HEK293T (cell line): Measurements from ENCODE around the gene SESTD1.

Source experiments
- CTCF ChIA-PET: fragments of 350-600 bp; formaldehyde crosslinking; extraction: SDS; loops from one replicate; lab custom pipeline; 2021; ENCODE audit warnings: antibody characterized with exemption, inconsistent platforms; lab: Yijun Ruan, JAX
- POLR2A ChIA-PET: fragments of 350-600 bp; formaldehyde crosslinking; extraction: SDS; loops from one replicate; lab custom pipeline; 2020; ENCODE audit warnings: antibody characterized with exemption, inconsistent platforms; lab: Yijun Ruan, JAX
- DNase-seq: peaks from one replicate; pipeline ENCODE4 v3.0.0; 2012; ENCODE audit warnings: mixed read lengths; ENCODE audit errors: extremely low spot score
- ARNT ChIP-seq: fragments of 450-650 bp; IDR thresholded peaks from 2 replicates; pipeline ENCODE4 v1.6.1; 2017; ENCODE audit warnings: mild to moderate bottlenecking
- BHLHE40 ChIP-seq: fragments of 450-650 bp; IDR thresholded peaks from 2 replicates; pipeline ENCODE4 v1.6.1; 2016; ENCODE audit warnings: mild to moderate bottlenecking, moderate library complexity, borderline replicate concordance
- CTBP1 ChIP-seq: fragments of 450-650 bp; IDR thresholded peaks from 2 replicates; pipeline ENCODE4 v1.6.1; 2016; ENCODE audit warnings: borderline replicate concordance
- ELF4 ChIP-seq: fragments of 450-650 bp; IDR thresholded peaks from 2 replicates; pipeline ENCODE4 v1.6.1; 2017; ENCODE audit warnings: antibody characterized with exemption
- FOXA1 ChIP-seq: fragments of 450-650 bp; IDR thresholded peaks from 2 replicates; pipeline ENCODE4 v1.6.1; 2016; ENCODE audit warnings: mild to moderate bottlenecking
- FOXK2 ChIP-seq: fragments of 450-650 bp; IDR thresholded peaks from 2 replicates; pipeline ENCODE4 v1.6.1; 2016; ENCODE audit warnings: mild to moderate bottlenecking
- FOXM1 ChIP-seq: fragments of 450-650 bp; IDR thresholded peaks from 2 replicates; pipeline ENCODE4 v1.6.1; 2017; ENCODE audit warnings: mild to moderate bottlenecking, borderline replicate concordance
- HDGF ChIP-seq: fragments of 450-650 bp; IDR thresholded peaks from 2 replicates; pipeline ENCODE4 v1.6.1; 2017; ENCODE audit warnings: antibody characterized with exemption, borderline replicate concordance
- L3MBTL2 ChIP-seq: fragments of 450-650 bp; conservative IDR thresholded peaks from 2 replicates; pipeline ENCODE4 v1.6.1; 2016; ENCODE audit warnings: mild to moderate bottlenecking
- LEF1 ChIP-seq: fragments of 450-650 bp; IDR thresholded peaks from 2 replicates; pipeline ENCODE4 v1.6.1; 2017; ENCODE audit warnings: mild to moderate bottlenecking, borderline replicate concordance
- NFRKB ChIP-seq: fragments of 450-650 bp; IDR thresholded peaks from 2 replicates; pipeline ENCODE4 v1.6.1; 2016; ENCODE audit warnings: mild to moderate bottlenecking, moderate library complexity
- SP1 ChIP-seq: fragments of 450-650 bp; IDR thresholded peaks from 2 replicates; pipeline ENCODE4 v1.6.1; 2017
- SUZ12 ChIP-seq: fragments of 450-650 bp; IDR thresholded peaks from 2 replicates; pipeline ENCODE4 v1.6.1; 2016; ENCODE audit warnings: mild to moderate bottlenecking
- TARDBP ChIP-seq: fragments of 450-650 bp; IDR thresholded peaks from 2 replicates; pipeline ENCODE4 v1.6.1; 2016
- ZNF384 ChIP-seq: fragments of 450-650 bp; IDR thresholded peaks from 2 replicates; pipeline ENCODE4 v1.6.1; 2016
- TF ChIP-seq, protein P1 (sequence below): fragments of 450-650 bp; IDR thresholded peaks from 2 replicates; pipeline ENCODE4 v1.6.1; 2016

Gene SESTD1

DNA sequence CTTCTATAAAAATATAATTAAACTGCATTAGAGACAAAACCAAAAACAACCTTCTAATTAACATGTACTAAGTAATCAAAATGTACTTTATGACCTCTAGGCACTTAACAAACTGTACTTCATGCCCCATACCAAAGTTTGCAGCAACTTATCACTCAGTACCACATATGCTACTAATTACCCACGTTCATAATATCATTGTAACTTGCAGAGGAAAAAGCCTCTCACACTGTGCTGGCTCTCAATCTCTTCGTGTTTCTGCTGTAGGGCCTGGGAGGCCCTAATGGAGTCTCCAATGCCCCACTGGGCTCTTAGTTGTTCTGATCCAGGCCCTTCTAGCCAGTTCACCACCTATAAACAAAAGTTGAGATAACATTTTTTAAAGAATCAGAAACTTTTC lies 132.6 kb downstream of the SESTD1 start:
- no peak for TF ChIP-seq NFRKB
- no peak for TF ChIP-seq ARNT
- no peak for TF ChIP-seq SUZ12
- TF ChIP-seq ZNF384, result no peak
- no peak for TF ChIP-seq SP1
- TF ChIP-seq HDGF, result no peak
- no peak for TF ChIP-seq CTBP1
- no peak for TF ChIP-seq ELF4
- TF ChIP-seq L3MBTL2, result no peak
- no peak for TF ChIP-seq FOXA1
- no peak for TF ChIP-seq BHLHE40
- TF ChIP-seq FOXK2, result no peak
- TF ChIP-seq FOXM1, result no peak
- no peak for TF ChIP-seq LEF1
- TF ChIP-seq TARDBP, result no peak
- TF ChIP-seq, protein P1, sequence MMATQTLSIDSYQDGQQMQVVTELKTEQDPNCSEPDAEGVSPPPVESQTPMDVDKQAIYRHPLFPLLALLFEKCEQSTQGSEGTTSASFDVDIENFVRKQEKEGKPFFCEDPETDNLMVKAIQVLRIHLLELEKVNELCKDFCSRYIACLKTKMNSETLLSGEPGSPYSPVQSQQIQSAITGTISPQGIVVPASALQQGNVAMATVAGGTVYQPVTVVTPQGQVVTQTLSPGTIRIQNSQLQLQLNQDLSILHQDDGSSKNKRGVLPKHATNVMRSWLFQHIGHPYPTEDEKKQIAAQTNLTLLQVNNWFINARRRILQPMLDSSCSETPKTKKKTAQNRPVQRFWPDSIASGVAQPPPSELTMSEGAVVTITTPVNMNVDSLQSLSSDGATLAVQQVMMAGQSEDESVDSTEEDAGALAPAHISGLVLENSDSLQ, result no peak
- POLR2A ChIA-PET, result no interaction called here
- CTCF ChIA-PET, result no interaction called here
- no peak for DNase-seq

DNA sequence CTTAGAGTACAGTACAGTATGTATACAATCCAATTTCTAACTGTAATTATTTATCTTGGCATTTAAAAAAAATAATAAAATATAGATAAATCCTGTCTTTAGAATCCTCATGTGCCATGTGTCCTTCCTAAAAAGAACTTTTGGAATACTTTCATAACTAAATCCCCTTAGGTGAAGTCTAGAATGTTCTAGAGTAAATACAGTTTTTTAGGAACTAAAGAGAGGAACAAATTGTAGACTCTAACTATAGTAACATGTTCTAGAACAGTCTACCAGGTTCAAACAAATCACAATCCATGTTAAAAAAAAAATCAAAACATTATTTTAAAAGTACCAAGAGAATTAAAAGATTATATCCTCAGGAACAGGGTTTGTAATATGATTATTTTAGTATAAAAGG lies 134.1 kb downstream of the SESTD1 start:
- POLR2A ChIA-PET, result no interaction called here
- CTCF ChIA-PET, result interaction anchor here (1.0 to 1.1 kb wide), 2 partner anchors 240 to 369 kb away, joined by 3 to 4 read pairs; no protein-coding TSS in a partner anchor
- no peak for DNase-seq
- TF ChIP-seq BHLHE40 (no peak), TARDBP (no peak), NFRKB (no peak), ARNT (no peak), SP1 (no peak), LEF1 (no peak), ELF4 (no peak), FOXK2 (no peak), L3MBTL2 (no peak), FOXA1 (no peak), FOXM1 (no peak), ZNF384 (no peak)

DNA sequence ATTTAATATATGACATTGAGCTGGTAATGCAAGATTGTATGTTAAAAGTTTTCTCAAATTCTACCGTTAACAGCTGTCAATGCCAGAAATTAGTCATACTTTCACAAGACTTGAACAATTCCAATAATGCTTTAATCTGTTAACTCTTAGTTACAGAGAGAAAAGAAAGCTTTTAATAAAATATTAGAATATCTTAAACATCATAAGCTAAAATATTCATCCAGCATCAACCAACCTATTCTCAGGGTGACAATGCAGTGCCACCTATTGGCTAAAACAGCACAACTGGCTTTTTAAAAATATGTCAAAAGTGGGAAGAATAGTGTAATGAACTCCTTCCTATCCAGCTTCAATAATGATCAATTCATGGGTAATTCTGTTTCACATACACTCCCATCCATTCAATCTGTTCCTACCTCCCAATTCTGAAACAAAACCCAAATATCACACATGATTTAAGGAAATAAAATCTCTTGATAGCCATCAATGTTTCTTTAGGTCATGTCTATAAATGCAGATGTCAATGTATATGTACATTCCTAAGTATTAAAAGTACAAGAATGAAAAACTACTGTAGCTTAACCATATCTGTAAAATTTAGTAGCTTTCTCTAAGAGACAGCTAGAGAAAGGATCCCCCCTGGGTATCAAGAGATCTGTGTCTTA lies 134.9 kb downstream of the SESTD1 start:
- CTCF ChIA-PET, result interaction anchor here (1.0 to 1.1 kb wide), 2 partner anchors 239 to 368 kb away, joined by 3 to 4 read pairs; no protein-coding TSS in a partner anchor
- no peak for TF ChIP-seq FOXM1
- no peak for TF ChIP-seq L3MBTL2
- TF ChIP-seq TARDBP, result no peak
- no peak for TF ChIP-seq ZNF384
- TF ChIP-seq BHLHE40, result no peak
- no peak for TF ChIP-seq FOXA1
- TF ChIP-seq, protein P1, result no peak
- TF ChIP-seq ARNT, result no peak
- no peak for TF ChIP-seq CTBP1
- TF ChIP-seq SUZ12, result no peak
- no peak for TF ChIP-seq NFRKB
- TF ChIP-seq FOXK2, result no peak
- no peak for TF ChIP-seq ELF4
- no peak for TF ChIP-seq HDGF
- TF ChIP-seq LEF1, result no peak
- no peak for TF ChIP-seq SP1
- peak; percentile 8 for DNase-seq
- POLR2A ChIA-PET, result no interaction called here

DNA sequence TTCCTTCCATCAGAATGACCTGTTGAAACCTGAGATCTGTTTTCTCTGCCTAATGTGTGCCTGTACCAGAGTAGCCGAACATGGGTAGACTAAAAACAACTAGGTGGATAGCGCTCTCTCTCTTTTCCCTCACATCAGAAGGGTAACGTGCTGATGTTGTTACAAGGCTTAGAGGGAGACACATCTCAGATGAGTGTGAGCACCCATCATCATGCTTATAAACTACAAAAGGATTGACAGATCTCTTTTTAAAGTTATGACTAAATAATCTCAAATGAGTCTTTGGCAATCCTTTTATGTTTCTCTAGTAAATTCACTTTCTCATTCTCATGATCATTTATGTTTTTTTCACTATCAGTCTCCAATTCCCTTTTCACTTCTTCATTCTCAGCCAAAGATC lies 139.2 kb downstream of the SESTD1 start:
- DNase-seq, result no peak
- TF ChIP-seq CTBP1 (no peak), ELF4 (no peak), ARNT (no peak), FOXA1 (no peak), TARDBP (no peak), SP1 (no peak), FOXK2 (no peak), L3MBTL2 (no peak), SUZ12 (no peak), ZNF384 (no peak), HDGF (no peak), LEF1 (no peak), FOXM1 (no peak), BHLHE40 (no peak), NFRKB (no peak)
- TF ChIP-seq, protein P1, result no peak
- ChIA-PET CTCF (no interaction called here), POLR2A (no interaction called here)

DNA sequence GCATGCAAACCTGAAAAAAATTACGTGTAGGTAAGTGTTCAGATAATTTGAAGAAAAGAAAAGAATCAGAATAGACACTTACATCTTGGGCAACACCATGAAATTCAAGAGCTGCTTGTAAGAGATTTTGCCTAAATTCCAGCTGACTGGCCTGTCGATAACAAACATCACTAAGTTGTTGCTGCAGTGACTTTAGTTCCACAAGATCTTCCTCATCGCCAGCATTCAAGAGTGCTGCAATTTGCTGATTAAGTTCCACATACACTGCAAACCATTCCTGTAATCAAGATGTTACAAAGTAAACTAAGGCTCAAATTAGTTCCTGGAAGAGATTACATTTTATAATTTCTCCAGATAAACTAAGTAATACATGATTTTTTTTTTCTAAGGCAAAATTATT lies 140.3 kb downstream of the SESTD1 start:
- no peak for DNase-seq
- TF ChIP-seq TARDBP (no peak), FOXM1 (no peak), ARNT (no peak), SUZ12 (no peak), ZNF384 (no peak), L3MBTL2 (no peak), LEF1 (no peak), FOXA1 (no peak)
- POLR2A ChIA-PET, result no interaction called here
- CTCF ChIA-PET, result no interaction called here

DNA sequence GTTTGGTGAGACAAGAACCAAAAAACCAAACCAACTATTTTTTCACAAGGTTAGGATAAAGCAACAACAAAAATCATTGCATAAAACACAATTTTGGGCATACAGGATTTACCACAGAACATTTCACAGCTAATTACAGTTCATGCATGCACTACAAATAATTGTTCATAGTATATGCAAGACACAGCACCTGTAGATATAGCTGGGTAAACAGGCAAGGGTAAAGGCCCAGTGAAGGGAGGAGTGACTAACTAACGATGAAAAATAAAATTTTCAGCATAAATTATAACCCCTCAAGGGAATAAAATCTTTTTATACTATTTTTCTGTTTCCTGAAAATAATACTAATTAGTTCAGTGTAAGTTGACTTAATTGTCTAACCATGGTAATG lies 141.4 kb downstream of the SESTD1 start:
- ChIA-PET CTCF (no interaction called here), POLR2A (no interaction called here)
- no peak for DNase-seq
- TF ChIP-seq SP1, result no peak
